Osteocyte (in vitro differentiated cells): Measurements from ENCODE around the gene DISP3. TPM values are rescaled to one million over a fixed set of nuclear protein-coding genes. Genes with fewer than 3 reads are reported as not detected.

Experiments
- DNase-seq: peaks from one replicate; pipeline ENCODE4 v3.0.0; 2021; ENCODE audit warnings: mixed read lengths; ENCODE audit not compliant: unreplicated experiment; ENCODE audit errors: extremely low spot score
- H3K27ac Mint-ChIP-seq: one replicate; pipeline ENCODE4 v1.8.0; 2021; ENCODE audit warnings: mild to moderate bottlenecking, mixed read lengths; ENCODE audit not compliant: unreplicated experiment
- H3K27me3 Mint-ChIP-seq: one replicate; pipeline ENCODE4 v1.8.0; 2021; ENCODE audit warnings: mixed read lengths; ENCODE audit not compliant: unreplicated experiment
- H3K36me3 Mint-ChIP-seq: one replicate; pipeline ENCODE4 v1.8.0; 2021; ENCODE audit warnings: mixed read lengths; ENCODE audit not compliant: unreplicated experiment
- H3K4me1 Mint-ChIP-seq: one replicate; pipeline ENCODE4 v1.8.0; 2021; ENCODE audit warnings: mixed read lengths; ENCODE audit not compliant: unreplicated experiment
- H3K4me3 Mint-ChIP-seq: one replicate; pipeline ENCODE4 v1.8.0; 2021; ENCODE audit warnings: mild to moderate bottlenecking, moderate library complexity, mixed read lengths; ENCODE audit not compliant: unreplicated experiment
- H3K9me3 Mint-ChIP-seq: one replicate; pipeline ENCODE4 v1.8.0; 2021; ENCODE audit warnings: mixed read lengths; ENCODE audit not compliant: unreplicated experiment
- CTCF ChIP-seq: fragments of 200-600 bp; sonication (generic); IDR thresholded peaks from 2 replicates; pipeline ENCODE4 v1.5.0; 2021; ENCODE audit warnings: antibody characterized with exemption, mild to moderate bottlenecking, moderate library complexity
- total RNA-seq: library from RNA; stranded (reverse); gene quantifications from 2 replicates; pipeline ENCODE4 v1.2.1, GENCODE V29; 2021

DISP3 gene
- total RNA-seq, 1 donor from 2014 or later, result 0.43 TPM

- DNase-seq, result no peak
- no peak for TF ChIP-seq CTCF
- H3K9me3 Mint-ChIP-seq, result no peaks in the 10 kb centered on the region
- H3K4me3 Mint-ChIP-seq, result no peak overlapping the region
- H3K36me3 Mint-ChIP-seq, result no peaks in the 10 kb centered on the region
- no peak overlapping the region for H3K27ac Mint-ChIP-seq
- H3K27me3 Mint-ChIP-seq, result no peaks in the 10 kb centered on the region
- no peaks in the 10 kb centered on the region for H3K4me1 Mint-ChIP-seq
Measured at GRCh38 chr1:11432526-11432925, 46.4 kb upstream of the DISP3 start.

- no peaks in the 10 kb centered on the region for H3K4me1 Mint-ChIP-seq
- no peaks in the 10 kb centered on the region for H3K9me3 Mint-ChIP-seq
- TF ChIP-seq CTCF, result no peak
- no peaks in the 10 kb centered on the region for H3K36me3 Mint-ChIP-seq
- H3K4me3 Mint-ChIP-seq, result no peak overlapping the region
- no peak overlapping the region for H3K27ac Mint-ChIP-seq
- H3K27me3 Mint-ChIP-seq, result peaks cover 2% of the 10 kb centered on the region
- DNase-seq, result no peak
Measured at GRCh38 chr1:11434501-11434900, 44.5 kb upstream of the DISP3 start.

- DNase-seq, result no peak
- H3K4me3 Mint-ChIP-seq, result no peak overlapping the region
- peaks cover 4% of the 10 kb centered on the region for H3K27me3 Mint-ChIP-seq
- no peaks in the 10 kb centered on the region for H3K4me1 Mint-ChIP-seq
- no peak for TF ChIP-seq CTCF
- H3K27ac Mint-ChIP-seq, result no peak overlapping the region
- no peaks in the 10 kb centered on the region for H3K9me3 Mint-ChIP-seq
- H3K36me3 Mint-ChIP-seq, result no peaks in the 10 kb centered on the region
Measured at GRCh38 chr1:11434926-11435325, 44.0 kb upstream of the DISP3 start.

- DNase-seq, result no peak
- no peaks in the 10 kb centered on the region for H3K4me1 Mint-ChIP-seq
- TF ChIP-seq CTCF, result no peak
- H3K9me3 Mint-ChIP-seq, result no peaks in the 10 kb centered on the region
- no peaks in the 10 kb centered on the region for H3K36me3 Mint-ChIP-seq
- H3K27ac Mint-ChIP-seq, result no peak overlapping the region
- no peak overlapping the region for H3K4me3 Mint-ChIP-seq
- H3K27me3 Mint-ChIP-seq, result peaks cover 12% of the 10 kb centered on the region
Measured at GRCh38 chr1:11438996-11439395, 40.0 kb upstream of the DISP3 start.

- TF ChIP-seq CTCF, result no peak
- Mint-ChIP-seq H3K4me1 (no peaks in the 10 kb centered on the region), H3K9me3 (no peaks in the 10 kb centered on the region), H3K27ac (no peak overlapping the region), H3K36me3 (no peaks in the 10 kb centered on the region), H3K27me3 (peaks cover 15% of the 10 kb centered on the region), H3K4me3 (no peak overlapping the region)
- DNase-seq, result no peak
Measured at GRCh38 chr1:11441211-11441952, 37.6 kb upstream of the DISP3 start.
